Measurements from ENCODE around the gene APOC3.
"Not testable (repeated sequence)": the region's sequence is repeated elsewhere in the genome, so short reads cannot be mapped to it uniquely, and the experiment has no call there.

The APOC3 gene

GRCh38 chr11:116830184-116830912, 641 bp downstream of the APOC3 start:
- DNase-seq (ENCODE audit: low read depth): no peak

DNA sequence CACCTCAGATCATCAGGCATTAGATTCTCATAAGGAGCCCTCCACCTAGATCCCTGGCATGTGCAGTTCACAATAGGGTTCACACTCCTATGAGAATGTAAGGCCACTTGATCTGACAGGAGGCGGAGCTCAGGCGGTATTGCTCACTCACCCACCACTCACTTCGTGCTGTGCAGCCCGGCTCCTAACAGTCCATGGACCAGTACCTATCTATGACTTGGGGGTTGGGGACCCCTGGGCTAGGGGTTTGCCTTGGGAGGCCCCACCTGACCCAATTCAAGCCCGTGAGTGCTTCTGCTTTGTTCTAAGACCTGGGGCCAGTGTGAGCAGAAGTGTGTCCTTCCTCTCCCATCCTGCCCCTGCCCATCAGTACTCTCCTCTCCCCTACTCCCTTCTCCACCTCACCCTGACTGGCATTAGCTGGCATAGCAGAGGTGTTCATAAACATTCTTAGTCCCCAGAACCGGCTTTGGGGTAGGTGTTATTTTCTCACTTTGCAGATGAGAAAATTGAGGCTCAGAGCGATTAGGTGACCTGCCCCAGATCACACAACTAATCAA, 2.2 kb downstream of the APOC3 start:
- no peak for DNase-seq (ENCODE audit: low read depth)

GRCh38 chr11:116832350-116833290, 2.9 kb downstream of the APOC3 start:
- DNase-seq (ENCODE audit: low read depth): no peak

DNA sequence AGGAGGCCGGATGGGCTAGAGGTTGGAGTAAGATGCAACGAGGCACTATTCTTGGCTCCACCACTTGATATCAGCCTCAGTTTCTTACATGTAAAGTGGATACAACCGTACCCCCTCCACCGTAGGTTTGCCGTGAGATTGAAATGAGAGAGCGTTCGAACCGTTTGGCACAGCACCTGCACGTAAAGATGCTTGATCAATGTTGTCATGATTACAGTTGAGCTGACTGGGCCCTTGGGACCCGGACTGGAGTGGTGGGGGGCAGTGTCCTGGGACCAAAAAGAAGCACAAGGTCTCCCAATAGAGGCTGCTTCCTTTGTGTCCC, 3.7 kb downstream of the APOC3 start:
- no peak for DNase-seq (ENCODE audit: low read depth)

- no peak for DNase-seq (ENCODE audit: low read depth)
These were observed 4.3 kb downstream of the APOC3 start for GRCh38 chr11:116833816-116834534.

- not testable (repeated sequence) for DNase-seq (ENCODE audit: low read depth)
These were observed 4.9 kb downstream of the APOC3 start for GRCh38 chr11:116834535-116835041.

DNA sequence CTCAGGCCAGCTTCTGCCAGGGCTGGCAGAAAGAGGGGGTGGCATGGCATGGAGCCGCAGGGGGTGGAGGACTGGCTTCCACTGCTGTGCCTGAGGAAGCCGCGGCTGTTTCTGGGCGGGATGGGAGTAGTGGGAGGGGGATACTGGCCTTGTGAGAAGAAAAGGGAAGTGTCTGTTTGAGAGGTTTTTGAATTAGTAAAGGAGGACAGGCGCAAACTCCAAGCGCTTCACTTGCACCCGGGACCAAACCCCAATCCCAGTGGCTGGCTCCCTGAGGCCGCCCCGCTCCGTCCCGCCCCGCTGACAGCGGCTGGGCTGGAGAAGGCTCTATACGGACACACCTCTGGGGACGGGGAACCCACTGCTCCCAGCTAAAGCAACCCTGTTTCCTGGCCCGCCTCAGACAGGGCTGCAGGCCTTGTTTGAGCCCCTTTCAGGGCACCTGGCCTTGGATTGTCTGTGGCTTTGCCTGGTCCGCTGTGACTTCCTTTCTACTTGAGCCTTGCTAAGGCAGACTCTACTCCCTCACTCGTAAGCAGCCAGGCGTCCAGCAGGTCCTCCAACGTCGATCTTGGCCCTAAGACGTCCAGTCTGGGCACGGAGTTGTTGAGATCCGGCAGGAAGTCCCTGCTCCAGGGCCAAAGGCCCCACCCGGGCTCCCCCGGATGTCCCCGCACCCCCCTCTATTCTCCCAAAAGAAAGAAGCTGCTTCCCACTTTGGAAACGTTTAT, 5.5 kb downstream of the APOC3 start:
- no peak for DNase-seq (ENCODE audit: low read depth)

GRCh38 chr11:116835791-116836631, 6.3 kb downstream of the APOC3 start:
- peak; percentile 47 for DNase-seq (ENCODE audit: low read depth)

- no peak for DNase-seq (ENCODE audit: low read depth)
These were observed 6.9 kb downstream of the APOC3 start for GRCh38 chr11:116836632-116836991.

- DNase-seq (ENCODE audit: low read depth): no peak
These were observed 7.8 kb downstream of the APOC3 start, which contains the start of gene APOA1 for GRCh38 chr11:116837231-116838091. Gene APOA1 (minus strand): TSS chr11:116837622. CDS start chr11:116837387, 235 bp downstream.

GRCh38 chr11:116838321-116839084, 8.8 kb downstream of the APOC3 start:
- DNase-seq (ENCODE audit: low read depth): no peak

DNA sequence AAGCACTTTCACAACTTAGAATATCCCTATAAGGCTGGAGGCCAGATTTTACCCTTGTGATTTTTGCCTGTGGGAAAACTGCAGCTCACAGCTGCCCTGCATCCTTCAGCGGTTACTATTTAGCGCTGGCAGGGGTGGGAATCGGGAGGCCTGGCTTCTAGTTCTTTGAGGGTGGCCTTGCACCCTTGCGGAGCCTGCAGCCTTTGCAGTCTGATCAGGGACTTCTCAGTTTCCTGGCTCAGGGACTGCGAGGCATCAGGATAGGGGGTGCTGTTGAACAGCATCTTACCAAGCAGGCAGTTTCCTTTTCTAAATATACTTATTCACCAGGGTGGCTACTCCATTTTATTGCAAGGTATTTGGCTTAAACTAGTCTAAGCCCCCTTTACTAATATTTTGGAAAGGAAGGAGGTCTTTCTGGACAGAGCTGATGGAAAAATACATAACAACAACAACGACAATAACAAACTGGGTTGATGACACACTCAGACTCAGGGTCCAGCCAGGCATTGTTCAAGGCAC, 10.6 kb downstream of the APOC3 start:
- no peak for DNase-seq (ENCODE audit: low read depth)

DNA sequence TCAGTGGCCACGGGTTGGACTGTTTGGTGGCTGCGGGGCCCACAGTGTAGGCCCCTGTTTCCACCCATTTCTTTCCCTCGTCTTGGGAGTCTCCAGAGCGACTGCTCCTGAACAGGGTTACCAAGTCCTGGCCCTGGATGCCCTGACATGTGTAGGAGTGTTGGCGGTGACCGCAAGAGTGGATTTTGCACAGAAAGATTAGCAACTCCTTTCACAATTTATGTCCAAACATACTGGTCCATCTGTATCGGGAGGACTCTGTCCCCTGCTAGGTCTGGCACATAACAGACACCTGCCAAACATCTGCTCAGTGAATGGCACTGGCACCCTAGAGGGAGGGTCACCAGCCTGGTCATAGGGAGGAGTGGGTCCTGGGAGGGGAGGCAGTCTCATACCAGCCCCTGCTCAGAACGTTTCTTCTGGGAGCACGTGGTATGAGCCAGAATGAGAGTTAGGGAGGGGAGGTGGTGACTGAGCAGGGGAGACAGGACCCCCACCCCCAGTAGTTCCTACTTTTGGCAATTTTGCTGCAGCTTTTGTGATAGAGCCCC, 11.1 kb downstream of the APOC3 start:
- DNase-seq (ENCODE audit: low read depth): no peak

DNA sequence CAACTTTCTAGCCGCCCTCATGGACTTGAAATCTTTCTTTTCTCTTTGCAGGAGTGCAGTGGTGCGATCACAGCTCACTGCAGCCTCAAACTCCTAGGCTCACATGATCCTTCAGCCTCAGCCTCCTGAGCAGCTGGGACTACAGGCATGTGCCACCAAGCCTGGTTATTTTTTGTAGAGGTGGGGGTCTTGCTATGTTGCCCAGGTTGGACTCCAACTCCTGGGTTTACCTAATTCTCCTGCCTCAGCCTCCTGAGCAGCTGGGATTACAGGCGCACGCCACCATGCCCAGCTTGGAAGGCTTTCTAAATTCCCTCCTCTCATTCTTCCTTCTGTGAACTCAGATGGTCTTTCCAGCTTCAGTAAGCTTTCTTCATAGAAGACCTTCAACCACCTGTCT, 12.4 kb downstream of the APOC3 start:
- DNase-seq (ENCODE audit: low read depth): no peak

DNA sequence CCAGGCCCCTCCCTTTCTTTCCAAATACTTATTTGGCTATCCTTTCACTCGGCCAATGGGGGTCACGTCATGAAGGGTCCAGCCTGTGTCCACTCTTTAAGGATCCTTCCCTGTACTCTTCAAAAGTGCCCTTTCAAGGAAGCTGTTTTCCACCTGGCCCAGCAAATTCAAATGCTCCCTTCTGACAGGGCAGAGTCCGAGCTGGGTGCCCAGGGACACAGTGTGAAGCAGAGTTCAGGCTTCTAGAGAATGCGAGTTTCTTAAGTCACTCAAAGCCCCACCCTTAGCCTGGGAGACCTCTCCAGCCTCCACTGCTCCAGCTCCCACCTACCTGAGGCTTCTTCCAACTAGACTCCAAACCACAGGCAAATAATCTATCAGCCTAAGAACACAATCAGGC, 13.2 kb downstream of the APOC3 start:
- DNase-seq (ENCODE audit: low read depth): no peak

- no peak for DNase-seq (ENCODE audit: low read depth)
These were observed 14.0 kb downstream of the APOC3 start for GRCh38 chr11:116843661-116844060.

DNA sequence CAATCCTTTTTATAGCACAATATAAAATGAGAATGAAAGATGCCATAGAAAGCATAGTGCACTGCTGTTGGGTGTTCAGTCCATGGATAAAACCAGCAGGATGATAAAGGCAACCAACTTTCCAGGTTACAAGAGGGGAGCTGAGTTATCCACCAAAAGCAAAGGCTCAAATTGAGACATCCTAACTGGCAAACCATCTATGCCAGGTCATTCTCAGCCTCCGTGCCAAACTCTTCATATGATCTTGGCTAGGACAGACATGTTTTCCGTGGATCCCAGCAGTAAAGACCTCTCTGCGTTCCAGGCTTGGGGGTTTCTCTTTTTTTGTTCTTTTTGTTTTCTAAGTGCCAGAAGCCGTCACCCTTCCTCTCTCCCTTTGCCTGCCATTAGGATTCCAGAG, 15.0 kb downstream of the APOC3 start:
- no peak for DNase-seq (ENCODE audit: low read depth)

GRCh38 chr11:116847612-116848011, 17.9 kb downstream of the APOC3 start:
- no peak for DNase-seq (ENCODE audit: low read depth)
